HepG2 (cell line): ENCODE data around the gene IDS. TPM values are rescaled to one million over a fixed set of nuclear protein-coding genes. Genes with fewer than 3 reads are reported as not detected.

Experiments
- ATAC-seq: fragments of 200-7000 bp; cut with Tn5 transposase; 3 replicates; pipeline ENCODE4 v1.9.1; 2020; ENCODE audit warnings: mild to moderate bottlenecking, moderate library complexity
- BruUV-seq: library from RNA; stranded (reverse); fragments of 400-500 nt; replicated peaks from 2 replicates; lab custom pipeline; 2021; lab: Mats Ljungman, UMichigan
- CTCF ChIA-PET: fragments of 300-600 bp; formaldehyde crosslinking; extraction: SDS; loops from one replicate; lab custom pipeline; 2021; ENCODE audit warnings: low total read pairs, inconsistent platforms, low intra/inter-chr PET ratio; lab: Yijun Ruan, JAX
- POLR2A ChIA-PET: fragments of 350-600 bp; sonication (Branson Sonifier 250); formaldehyde crosslinking; loops from one replicate; lab custom pipeline; 2020; ENCODE audit warnings: antibody characterized with exemption, inconsistent platforms; lab: Yijun Ruan, JAX
- DNase-seq: peaks from one replicate; pipeline ENCODE4 v3.0.0-alpha.2; 2015; ENCODE audit warnings: low spot score
- FAIRE-seq: peaks from 3 replicates; lab custom pipeline; 2011; peaks lifted over from hg19 to GRCh38; lab: Jason Lieb, UNC
- H2AFZ ChIP-seq: one replicate; pipeline ENCODE4 v1.6.1; 2011; ENCODE audit warnings: low read length, inconsistent platforms
- H3K27ac ChIP-seq: fragments of 300-600 bp; 3 replicates; pipeline ENCODE4 v1.8.0; 2011; ENCODE audit warnings: mixed run types, mild to moderate bottlenecking, mixed read lengths, low read length, inconsistent platforms; ENCODE audit not compliant: insufficient read depth; ENCODE audit errors: extremely low read length
- H3K27me3 ChIP-seq, 2 experiments: fragments of 200-600 bp in 1 of 2; 2 replicates in 1 of 2; 3 replicates in 1 of 2; pipeline versions ENCODE4 v1.6.0 to v1.8.0; 2011; ENCODE audit warnings: low read length in 2 of 2, mild to moderate bottlenecking in 2 of 2, moderate library complexity in 2 of 2, inconsistent platforms in 1 of 2; ENCODE audit not compliant: insufficient read depth in 2 of 2, control insufficient read depth in 1 of 2
- H3K36me3 ChIP-seq, 2 experiments: fragments of 200-600 bp in 1 of 2; replicated peaks in 1 of 2; 2 replicates in 1 of 2; 3 replicates in 1 of 2; pipeline versions ENCODE4 v1.5.1 to v1.8.0; 2011; ENCODE audit warnings: low read length in 2 of 2, inconsistent platforms in 1 of 2; ENCODE audit not compliant: insufficient read depth in 2 of 2, control insufficient read depth in 1 of 2
- H3K4me1 ChIP-seq: 2 replicates; pipeline ENCODE4 v1.5.1; 2012; ENCODE audit warnings: low read length, inconsistent platforms; ENCODE audit not compliant: insufficient read depth
- H3K4me2 ChIP-seq: 2 replicates; pipeline ENCODE4 v1.6.0; 2011; ENCODE audit warnings: low read depth, low read length, inconsistent platforms
- H3K4me3 ChIP-seq, 3 experiments: fragments of 200-600 bp in 1 of 3; sonication (generic), shearing (Covaris generic) in 1 of 3; replicated peaks in 1 of 3; 2 replicates each; pipeline ENCODE4 v1.5.1; 2011 to 2016; ENCODE audit warnings: low read length in 3 of 3, inconsistent platforms in 2 of 3, low read depth in 2 of 3, mild to moderate bottlenecking in 2 of 3, control low read depth in 1 of 3, mixed read lengths in 1 of 3; ENCODE audit not compliant: insufficient read depth in 1 of 3
- H3K79me2 ChIP-seq: one replicate; pipeline ENCODE4 v1.6.1; 2011; ENCODE audit warnings: low read length, inconsistent platforms; ENCODE audit not compliant: insufficient read depth
- H3K9ac ChIP-seq: 2 replicates; pipeline ENCODE4 v1.6.0; 2011; ENCODE audit warnings: mild to moderate bottlenecking, low read depth, low read length, inconsistent platforms; ENCODE audit not compliant: insufficient read depth
- H3K9me3 ChIP-seq: 2 replicates; pipeline ENCODE4 v1.5.1; 2012; ENCODE audit warnings: mild to moderate bottlenecking, low read length
- H4K20me1 ChIP-seq: 2 replicates; pipeline ENCODE4 v1.6.0; 2011; ENCODE audit warnings: inconsistent platforms, mild to moderate bottlenecking, low read length, moderate library complexity; ENCODE audit not compliant: insufficient read depth
- GZF1 ChIP-seq: sonication (generic); formaldehyde crosslinking; IDR thresholded peaks from 2 replicates; pipeline ENCODE4 v1.5.1; 2020; ENCODE audit warnings: mild to moderate bottlenecking, missing genetic modification reagents
- HNRNPUL1 ChIP-seq: fragments of 200-400 bp; formaldehyde crosslinking; IDR thresholded peaks from 2 replicates; pipeline ENCODE4 v1.6.1; 2017; ENCODE audit warnings: low read depth, mild to moderate bottlenecking, low read length, moderate library complexity
- PAWR ChIP-seq: sonication (generic); formaldehyde crosslinking; IDR thresholded peaks from 2 replicates; pipeline ENCODE4 v1.4.0; 2020; ENCODE audit warnings: missing genetic modification reagents, mild to moderate bottlenecking, borderline replicate concordance
- PAX8 ChIP-seq: sonication (generic); formaldehyde crosslinking; IDR thresholded peaks from 2 replicates; pipeline ENCODE4 v1.8.0; 2022; ENCODE audit warnings: mild to moderate bottlenecking, missing genetic modification reagents, borderline replicate concordance
- PHF21A ChIP-seq: sonication (generic); formaldehyde crosslinking; IDR thresholded peaks from 2 replicates; pipeline ENCODE4 v1.5.0; 2020; ENCODE audit warnings: mild to moderate bottlenecking, missing genetic modification reagents
- RFXAP ChIP-seq: sonication (generic); formaldehyde crosslinking; IDR thresholded peaks from 2 replicates; pipeline ENCODE4 v1.4.0; 2020; ENCODE audit warnings: missing genetic modification reagents, borderline replicate concordance
- STAT6 ChIP-seq: sonication (generic); formaldehyde crosslinking; IDR thresholded peaks from 2 replicates; pipeline ENCODE4 v1.4.0; 2020; ENCODE audit warnings: missing genetic modification reagents, mild to moderate bottlenecking, borderline replicate concordance
- ZBED4 ChIP-seq: sonication (generic); formaldehyde crosslinking; IDR thresholded peaks from 2 replicates; pipeline ENCODE4 v1.4.0; 2020; ENCODE audit warnings: missing genetic modification reagents, borderline replicate concordance
- ZBTB33 ChIP-seq: sonication (generic); formaldehyde crosslinking; IDR thresholded peaks from 2 replicates; pipeline ENCODE4 v1.4.0; 2020; ENCODE audit warnings: missing genetic modification reagents
- ZFP62 ChIP-seq: sonication (generic); formaldehyde crosslinking; IDR thresholded peaks from 2 replicates; pipeline ENCODE4 v1.4.0; 2020; ENCODE audit warnings: missing genetic modification reagents
- ZMAT5 ChIP-seq: sonication (generic); formaldehyde crosslinking; IDR thresholded peaks from 2 replicates; pipeline ENCODE4 v1.5.0; 2020; ENCODE audit warnings: mild to moderate bottlenecking, low read depth, missing genetic modification reagents, borderline replicate concordance
- ZNF180 ChIP-seq: sonication (generic); formaldehyde crosslinking; IDR thresholded peaks from 2 replicates; pipeline ENCODE4 v1.4.0; 2020; ENCODE audit warnings: low read depth, missing genetic modification reagents, borderline replicate concordance
- ZNF205 ChIP-seq: IDR thresholded peaks from 2 replicates; pipeline ENCODE4 v1.6.1; 2018; ENCODE audit warnings: missing biosample characterization, missing genetic modification reagents
- ZNF224 ChIP-seq: sonication (generic); formaldehyde crosslinking; IDR thresholded peaks from 2 replicates; pipeline ENCODE4 v1.5.0; 2020; ENCODE audit warnings: mild to moderate bottlenecking, missing genetic modification reagents
- ZNF614 ChIP-seq: IDR thresholded peaks from 2 replicates; pipeline ENCODE4 v1.6.1; 2018; ENCODE audit warnings: missing biosample characterization, missing genetic modification reagents, inconsistent platforms, borderline replicate concordance
- ZNF773 ChIP-seq: sonication (generic); formaldehyde crosslinking; IDR thresholded peaks from 2 replicates; pipeline ENCODE4 v1.4.0; 2020; ENCODE audit warnings: missing genetic modification reagents, borderline replicate concordance
- WGBS: methylation state at CpG from one replicate; pipeline ENCODE4 v1.1.6; 2017; ENCODE audit warnings: low lambda C conversion rate; 5-methylcytosine and 5-hydroxymethylcytosine counted together
- in situ Hi-C: cut with HindIII; loops from 2 replicates; pipeline ENCODE4 v1.10.0; 2017; ENCODE audit warnings: low pct_unique_long_range_greater_than_20kb; ENCODE audit not compliant: extremely low pct_ligation_motif_present
- intact Hi-C: fragments of 100-400 bp; cut with micrococcal nuclease; formaldehyde crosslinking; loops from one replicate; pipeline ENCODE4 v1.10.0; 2022; ENCODE audit not compliant: unreplicated experiment
- polyA plus RNA-seq, 8 experiments: library from polyadenylated mRNA; depleted of rRNA in 3 of 8; stranded (reverse) in 7 of 8; unstranded in 1 of 8; fragments of >200 nt; fragmentation: Illumina TruSeq in 4 of 8; extraction: Trizol in 4 of 8; gene quantifications; 2 replicates each; pipeline versions ENCODE4 v1.2.1 to v1.2.3, GENCODE V29; 2011 to 2016; ENCODE audit warnings: low read depth in 4 of 8, missing spikeins in 1 of 8, mixed read lengths in 1 of 8; ENCODE audit not compliant: insufficient read depth in 1 of 8
- total RNA-seq, 5 experiments: library from RNA; depleted of rRNA; stranded (reverse); fragments of >200 nt; fragmentation: Illumina TruSeq; extraction: Trizol; gene quantifications; 2 replicates each; pipeline ENCODE4 v1.2.3, GENCODE V29; 2016; ENCODE audit warnings: low read depth in 1 of 5

IDS gene
- total and polyA plus RNA-seq, 2 of the 13 experiments (the other 11 are each of a cell fraction or from before 2014, with no cell fraction given), result 2.2 to 11.9 TPM

GRCh38 chrX:149508467-149508866 is 3.4 kb upstream of the IDS start (continued):
- TF ChIP-seq ZBED4 (CRISPR knock-in tag) (no peak), ZNF773 (CRISPR knock-in tag) (no peak), ZNF224 (CRISPR knock-in tag) (no peak), PAWR (CRISPR knock-in tag) (no peak), ZNF614 (CRISPR knock-in tag) (no peak), HNRNPUL1 (no peak), ZFP62 (CRISPR knock-in tag) (no peak), RFXAP (CRISPR knock-in tag) (no peak)
- TF ChIP-seq, all 625 proteins: peak for 0

DNA sequence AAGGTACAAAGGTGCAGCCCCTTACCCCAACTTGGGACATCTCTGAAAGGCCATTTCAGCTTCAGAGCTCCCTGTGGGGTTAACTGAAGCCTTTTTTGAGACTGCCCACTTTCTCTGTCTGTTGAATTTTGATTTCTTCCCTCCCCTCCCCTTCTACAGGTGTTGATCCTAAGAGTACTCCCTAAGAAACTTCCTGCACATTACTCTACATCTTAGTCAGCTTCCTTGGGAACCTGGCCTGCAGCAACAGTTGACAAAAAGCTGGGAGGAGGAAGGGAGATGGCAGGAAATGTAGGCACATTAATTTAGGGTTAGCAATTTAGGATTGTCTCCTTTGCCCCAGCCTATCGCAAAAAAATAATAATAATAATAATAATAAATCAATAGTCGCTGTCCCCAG is 1.2 kb upstream of the IDS start:
- DNase-seq (no peak), FAIRE-seq (no peak), ATAC-seq (no peak)
- 90% methylated on average over 2 of the region's 2 CpGs for WGBS
- Histone ChIP-seq H3K4me3 (no peak overlapping the region), H3K4me1 (peaks cover 16% of the 10 kb centered on the region), H3K4me2 (no peak overlapping the region), H3K36me3 (no peaks in the 10 kb centered on the region), H2AFZ (no peak overlapping the region), H3K79me2 (no peaks in the 10 kb centered on the region), H3K9ac (no peak overlapping the region), H3K27me3 (no peaks in the 10 kb centered on the region), H3K9me3 (no peaks in the 10 kb centered on the region), H4K20me1 (no peaks in the 10 kb centered on the region), H3K27ac (no peak overlapping the region)
- in situ Hi-C loops (no loop called here), intact Hi-C loops (no loop called here)
- POLR2A ChIA-PET, result no interaction called here
- CTCF ChIA-PET, result no interaction called here
- no TSS peak for BruUV-seq
- no peak for TF ChIP-seq STAT6
- no peak for TF ChIP-seq GZF1 (CRISPR knock-in tag)
- no peak for TF ChIP-seq ZNF205
- no peak for TF ChIP-seq ZBTB33 (CRISPR knock-in tag)
- no peak for TF ChIP-seq ZNF180
- TF ChIP-seq PHF21A, result no peak
- no peak for TF ChIP-seq PAX8 (CRISPR knock-in tag)
- no peak for TF ChIP-seq ZMAT5 (CRISPR knock-in tag)
